Neuron (in vitro differentiated cells): Measurements from ENCODE around the gene PRDM5.

Source experiments
- H2AFZ ChIP-seq: one replicate; pipeline ENCODE4 v1.6.1; 2013; ENCODE audit warnings: low read depth, mild to moderate bottlenecking, inconsistent platforms, low read length, moderate library complexity
- H3K27me3 ChIP-seq: one replicate; pipeline ENCODE4 v1.6.1; 2013; ENCODE audit warnings: low read length; ENCODE audit not compliant: insufficient read depth
- H3K36me3 ChIP-seq: one replicate; pipeline ENCODE4 v1.6.1; 2013; ENCODE audit warnings: low read length; ENCODE audit not compliant: insufficient read depth
- H3K4me1 ChIP-seq: one replicate; pipeline ENCODE4 v1.6.1; 2013; ENCODE audit warnings: low read length; ENCODE audit not compliant: insufficient read depth
- H3K4me3 ChIP-seq: 2 replicates; pipeline ENCODE4 v1.5.1; 2013; ENCODE audit warnings: mild to moderate bottlenecking, low read length, moderate library complexity
- H3K9me3 ChIP-seq: one replicate; pipeline ENCODE4 v1.6.1; 2013; ENCODE audit warnings: low read length

The PRDM5 gene

DNA sequence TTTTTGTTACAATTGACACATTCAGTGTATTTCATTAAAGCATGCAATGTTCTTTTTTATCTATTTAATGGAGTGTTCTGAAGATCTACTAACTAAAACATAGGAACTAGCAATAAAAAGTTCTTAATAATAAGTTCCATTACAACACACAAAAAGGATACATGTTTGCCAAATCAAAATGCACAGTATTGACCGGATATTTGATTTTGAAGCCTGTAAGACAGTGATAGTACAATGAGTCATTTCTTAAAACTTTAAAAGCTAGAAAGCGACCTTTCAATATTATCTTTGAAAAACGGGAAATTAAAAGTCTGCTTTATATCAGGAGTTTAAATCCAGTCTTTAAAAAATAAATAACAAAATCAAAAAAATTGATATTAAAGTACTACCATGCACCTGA lies 2.4 kb upstream of the PRDM5 start:
- no peak overlapping the region for H2AFZ ChIP-seq
- no peaks in the 10 kb centered on the region for H3K27me3 ChIP-seq
- H3K4me3 ChIP-seq: no peak overlapping the region
- no peaks in the 10 kb centered on the region for H3K9me3 ChIP-seq
- no peaks in the 10 kb centered on the region for H3K36me3 ChIP-seq
- H3K4me1 ChIP-seq: peaks cover 11% of the 10 kb centered on the region

- peak overlapping the region; percentile 78 for H3K4me3 ChIP-seq
- no peaks in the 10 kb centered on the region for H3K36me3 ChIP-seq
- peaks cover 12% of the 10 kb centered on the region for H3K4me1 ChIP-seq
- peak overlapping the region; percentile 96 for H2AFZ ChIP-seq
- no peaks in the 10 kb centered on the region for H3K9me3 ChIP-seq
- H3K27me3 ChIP-seq: no peaks in the 10 kb centered on the region
These were observed 639 bp upstream of the PRDM5 start for GRCh38 chr4:120923207-120923522.

GRCh38 chr4:120921456-120922380 lies 808 bp downstream of the PRDM5 start:
- Histone ChIP-seq H2AFZ (peak overlapping the region; percentile 96), H3K36me3 (no peaks in the 10 kb centered on the region), H3K9me3 (no peaks in the 10 kb centered on the region), H3K27me3 (no peaks in the 10 kb centered on the region), H3K4me3 (peak overlapping the region; percentile 78), H3K4me1 (peaks cover 16% of the 10 kb centered on the region)

DNA sequence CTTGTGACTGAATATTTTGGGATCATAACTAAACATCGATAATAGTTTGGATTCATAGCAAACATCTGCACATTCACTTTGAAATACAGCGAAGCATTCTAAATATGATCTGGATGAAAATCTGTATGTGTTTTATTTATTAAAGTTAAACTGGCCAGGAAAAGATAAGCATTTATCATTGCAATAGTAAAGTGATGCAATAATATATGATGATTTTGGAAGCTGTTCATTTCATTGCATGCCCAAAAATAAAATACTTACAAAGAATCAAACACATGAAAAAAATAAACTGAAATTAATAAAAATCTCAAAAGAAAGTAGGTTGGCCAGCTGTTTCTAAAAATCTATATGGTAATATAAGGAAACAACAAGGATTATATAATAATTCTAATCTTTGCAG lies 1.9 kb downstream of the PRDM5 start:
- Histone ChIP-seq H3K9me3 (no peaks in the 10 kb centered on the region), H3K4me3 (no peak overlapping the region), H3K4me1 (peaks cover 21% of the 10 kb centered on the region), H2AFZ (no peak overlapping the region), H3K27me3 (no peaks in the 10 kb centered on the region), H3K36me3 (no peaks in the 10 kb centered on the region)

DNA sequence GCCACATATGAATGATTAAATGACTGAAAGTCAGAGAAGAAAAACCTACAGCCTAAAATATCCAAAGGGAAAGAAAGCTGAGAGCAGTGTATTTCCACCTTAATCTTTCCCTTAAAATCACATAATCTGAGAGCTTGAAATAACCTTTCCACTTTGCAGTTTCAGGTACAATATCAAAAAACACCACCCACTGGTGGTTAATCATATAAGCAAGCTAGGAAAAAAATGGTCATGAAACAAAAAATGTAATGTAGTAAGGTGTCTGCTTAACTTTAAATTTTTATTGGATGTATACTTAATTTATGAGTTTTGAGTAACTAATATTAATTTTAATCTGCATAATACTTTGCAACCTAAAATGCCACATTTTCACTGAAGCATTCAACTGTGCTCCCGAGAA lies 3.2 kb downstream of the PRDM5 start:
- Histone ChIP-seq H3K36me3 (no peaks in the 10 kb centered on the region), H3K4me3 (no peak overlapping the region), H2AFZ (no peak overlapping the region), H3K4me1 (peaks cover 28% of the 10 kb centered on the region), H3K9me3 (no peaks in the 10 kb centered on the region), H3K27me3 (no peaks in the 10 kb centered on the region)

DNA sequence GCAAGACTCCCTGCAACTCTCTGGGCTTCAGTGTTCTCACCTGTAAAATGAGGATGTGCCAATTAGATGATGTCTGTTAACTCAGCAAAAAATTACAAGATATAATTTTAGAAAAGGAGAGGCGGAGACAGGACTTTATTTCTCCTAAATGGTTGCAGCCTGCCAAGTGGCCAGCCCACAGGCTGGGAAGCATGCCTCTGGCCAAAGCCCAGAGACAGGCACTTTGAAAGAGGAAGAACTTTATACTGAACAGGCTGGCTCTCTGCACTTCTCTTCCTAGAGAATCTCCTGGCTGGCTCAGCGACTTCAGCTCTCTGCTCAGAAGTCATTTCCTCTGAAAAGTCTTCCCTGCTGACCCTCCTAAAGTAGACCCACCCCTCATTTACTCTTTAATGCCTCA lies 3.7 kb downstream of the PRDM5 start:
- no peak overlapping the region for H3K4me3 ChIP-seq
- no peaks in the 10 kb centered on the region for H3K27me3 ChIP-seq
- peaks cover 28% of the 10 kb centered on the region for H3K4me1 ChIP-seq
- no peak overlapping the region for H2AFZ ChIP-seq
- H3K9me3 ChIP-seq: peaks cover under 1% of the 10 kb centered on the region
- H3K36me3 ChIP-seq: no peaks in the 10 kb centered on the region

DNA sequence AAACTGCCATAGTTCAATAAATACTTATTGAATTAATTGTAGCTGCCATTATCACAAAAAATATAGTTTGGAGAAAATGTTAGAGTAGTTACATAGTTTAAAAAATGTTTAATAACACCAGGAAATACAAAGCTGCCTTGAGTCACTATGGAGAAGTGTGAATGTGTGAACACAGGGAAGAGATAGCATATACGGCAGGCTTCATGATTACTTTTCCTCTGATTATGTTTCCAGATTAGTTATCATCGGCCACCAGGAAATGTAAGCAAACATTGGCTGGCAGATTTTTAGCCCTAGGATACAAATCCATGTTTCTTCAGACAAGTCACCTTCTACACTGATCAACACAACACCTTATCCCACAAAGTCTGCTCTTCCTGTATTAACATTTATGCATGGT lies 4.4 kb downstream of the PRDM5 start:
- H3K36me3 ChIP-seq: no peaks in the 10 kb centered on the region
- H3K9me3 ChIP-seq: peaks cover 3% of the 10 kb centered on the region
- no peak overlapping the region for H3K4me3 ChIP-seq
- H3K27me3 ChIP-seq: no peaks in the 10 kb centered on the region
- no peak overlapping the region for H2AFZ ChIP-seq
- peaks cover 28% of the 10 kb centered on the region for H3K4me1 ChIP-seq

GRCh38 chr4:120916937-120917336 lies 5.6 kb downstream of the PRDM5 start:
- Histone ChIP-seq H2AFZ (no peak overlapping the region), H3K4me1 (peaks cover 28% of the 10 kb centered on the region), H3K36me3 (no peaks in the 10 kb centered on the region), H3K27me3 (no peaks in the 10 kb centered on the region), H3K4me3 (no peak overlapping the region), H3K9me3 (peaks cover 5% of the 10 kb centered on the region)

DNA sequence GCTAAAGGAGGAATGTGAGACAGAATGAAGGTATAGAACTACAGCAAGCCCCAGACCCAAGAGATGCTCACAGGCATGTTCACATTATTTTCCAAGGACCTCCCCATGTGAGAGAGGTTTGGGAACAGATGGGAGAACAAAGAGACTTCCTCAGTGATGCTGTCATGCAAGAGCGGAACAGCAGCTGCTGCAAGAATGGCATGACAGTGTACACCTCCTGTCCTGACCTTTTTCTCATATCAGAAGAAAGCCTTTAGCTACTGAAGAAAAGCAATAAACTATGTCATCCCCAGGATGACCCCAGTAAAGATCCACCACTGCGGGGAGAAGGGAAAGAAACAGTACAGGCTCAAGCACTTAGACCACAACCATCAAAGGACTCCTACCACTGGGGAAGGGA lies 7.2 kb downstream of the PRDM5 start:
- no peak overlapping the region for H3K4me3 ChIP-seq
- H2AFZ ChIP-seq: no peak overlapping the region
- peaks cover 5% of the 10 kb centered on the region for H3K9me3 ChIP-seq
- no peaks in the 10 kb centered on the region for H3K36me3 ChIP-seq
- H3K27me3 ChIP-seq: no peaks in the 10 kb centered on the region
- peaks cover 18% of the 10 kb centered on the region for H3K4me1 ChIP-seq

- Histone ChIP-seq H3K4me1 (no peaks in the 10 kb centered on the region), H3K4me3 (no peak overlapping the region), H3K36me3 (peaks cover 19% of the 10 kb centered on the region), H3K9me3 (peaks cover 2% of the 10 kb centered on the region), H2AFZ (no peak overlapping the region), H3K27me3 (no peaks in the 10 kb centered on the region)
These were observed 19.1 kb downstream of the PRDM5 start for GRCh38 chr4:120903419-120903818.

- Histone ChIP-seq H2AFZ (no peak overlapping the region), H3K9me3 (peaks cover 2% of the 10 kb centered on the region), H3K36me3 (peaks cover 19% of the 10 kb centered on the region), H3K4me1 (no peaks in the 10 kb centered on the region), H3K4me3 (no peak overlapping the region), H3K27me3 (no peaks in the 10 kb centered on the region)
These were observed 19.6 kb downstream of the PRDM5 start for GRCh38 chr4:120902925-120903324.

DNA sequence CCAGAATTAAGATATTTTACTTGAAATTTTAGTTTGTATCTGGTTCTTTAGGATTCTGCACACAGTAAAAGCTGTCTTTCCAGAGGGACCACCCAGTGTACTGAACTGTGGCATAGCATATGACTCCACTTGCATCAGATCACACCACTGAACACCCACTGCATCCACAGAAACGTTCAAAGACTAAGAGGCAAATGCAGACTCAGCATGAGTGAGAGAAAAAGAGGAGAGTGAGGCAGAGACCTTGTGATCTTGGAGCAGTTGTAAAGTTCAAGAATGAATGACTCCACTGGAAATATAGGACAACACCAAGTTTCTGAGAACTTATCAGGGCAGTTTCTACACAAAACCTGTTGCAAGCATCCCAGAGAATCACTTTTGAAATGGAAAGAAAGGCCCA lies 20.8 kb downstream of the PRDM5 start:
- Histone ChIP-seq H2AFZ (no peak overlapping the region), H3K4me1 (no peaks in the 10 kb centered on the region), H3K4me3 (no peak overlapping the region), H3K9me3 (peaks cover 2% of the 10 kb centered on the region), H3K36me3 (peaks cover 19% of the 10 kb centered on the region), H3K27me3 (no peaks in the 10 kb centered on the region)

- Histone ChIP-seq H3K27me3 (no peaks in the 10 kb centered on the region), H2AFZ (no peak overlapping the region), H3K4me3 (no peak overlapping the region), H3K36me3 (peaks cover 4% of the 10 kb centered on the region), H3K4me1 (no peaks in the 10 kb centered on the region), H3K9me3 (peaks cover 2% of the 10 kb centered on the region)
These were observed 24.4 kb downstream of the PRDM5 start for GRCh38 chr4:120897981-120898719.
